Natural killer cell (primary cell): ENCODE data around the gene IP6K3. TPM values are rescaled to one million over a fixed set of nuclear protein-coding genes. Genes with fewer than 3 reads are reported as not detected.

ENCODE experiments used
- ATAC-seq, 3 donors: fragments of 150-1000 bp in 2 of 3; fragments of 200-7000 bp in 1 of 3; cut with Tn5 transposase; 1 replicate in 1 of 3; 2 replicates in 2 of 3; pipeline ENCODE4 v1.10.0; 2021; ENCODE audit warnings: mild to moderate bottlenecking in 2 of 3, moderate library complexity in 2 of 3
- DNase-seq, 2 donors: peaks; one replicate each; pipeline versions ENCODE4 v3.0.0 to v3.0.0-alpha.2; 2013 to 2021; ENCODE audit warnings: mixed read lengths in 1 of 2
- H3K27ac ChIP-seq: one replicate; pipeline ENCODE4 v1.5.1; 2013; ENCODE audit warnings: mild to moderate bottlenecking, low read length
- H3K27me3 ChIP-seq: one replicate; pipeline ENCODE4 v1.6.1; 2013; ENCODE audit warnings: low read length; ENCODE audit not compliant: control insufficient read depth, insufficient read depth
- H3K36me3 ChIP-seq: one replicate; pipeline ENCODE4 v1.6.1; 2013; ENCODE audit warnings: low read length; ENCODE audit not compliant: control insufficient read depth, insufficient read depth
- H3K4me1 ChIP-seq: one replicate; pipeline ENCODE4 v1.6.1; 2013; ENCODE audit warnings: low read length; ENCODE audit not compliant: control insufficient read depth, insufficient read depth
- H3K4me3 ChIP-seq: one replicate; pipeline ENCODE4 v1.5.1; 2013; ENCODE audit warnings: low read length
- H3K9me3 ChIP-seq: one replicate; pipeline ENCODE4 v1.6.1; 2013; ENCODE audit warnings: low read length; ENCODE audit not compliant: control insufficient read depth, insufficient read depth
- H3K27ac Mint-ChIP-seq, 2 donors: one replicate each; pipeline ENCODE4 v1.8.0; 2022; ENCODE audit warnings: mild to moderate bottlenecking in 2 of 2, mixed read lengths in 2 of 2, moderate library complexity in 1 of 2
- H3K27me3 Mint-ChIP-seq, 2 donors: one replicate each; pipeline ENCODE4 v1.8.0; 2022; ENCODE audit warnings: low read depth in 2 of 2, mixed read lengths in 2 of 2
- H3K36me3 Mint-ChIP-seq: one replicate; pipeline ENCODE4 v1.8.0; 2022; ENCODE audit warnings: mixed read lengths
- H3K4me1 Mint-ChIP-seq, 2 donors: one replicate each; pipeline ENCODE4 v1.8.0; 2022; ENCODE audit warnings: mixed read lengths in 2 of 2
- H3K4me3 Mint-ChIP-seq: one replicate; pipeline ENCODE4 v1.8.0; 2022; ENCODE audit warnings: mild to moderate bottlenecking, moderate library complexity, mixed read lengths
- H3K9me3 Mint-ChIP-seq, 2 donors: one replicate each; pipeline ENCODE4 v1.8.0; 2022; ENCODE audit warnings: mixed read lengths in 2 of 2
- WGBS: methylation state at CpG from one replicate; pipeline ENCODE4 v1.1.7; 2013; ENCODE audit warnings: missing lambda C conversion rate; ENCODE audit not compliant: insufficient coverage; 5-methylcytosine and 5-hydroxymethylcytosine counted together
- intact Hi-C: fragments of 100-400 bp; cut with micrococcal nuclease; formaldehyde crosslinking; loops from one replicate; pipeline ENCODE4 v1.14.2; 2022
- total RNA-seq, 4 donors: library from RNA; stranded (reverse); fragments of 120-200 nt in 1 of 4; gene quantifications; one replicate each; pipeline versions ENCODE4 v1.2.3 to v1.2.4, GENCODE V29; 2013 to 2022
- TF ChIP-seq, protein P1 (sequence below): fragments of 200-600 bp; IDR thresholded peaks from one replicate; pipeline ENCODE4 v1.8.0; 2022; ENCODE audit warnings: antibody characterized with exemption

The IP6K3 gene
- total RNA-seq, 3 donors from 2014 or later (not counting 1 experiment from before 2014, with no cell fraction given): not detected

- no peak overlapping the region for H3K4me3 ChIP-seq
- H3K27me3 ChIP-seq: no peaks in the 10 kb centered on the region
- DNase-seq: peak; percentile 66 to 86
- Mint-ChIP-seq H3K4me3 (no peak overlapping the region), H3K4me1 (peaks cover 5% of the 10 kb centered on the region in 2 donors), H3K27ac (no peak overlapping the region), H3K9me3 (no peaks in the 10 kb centered on the region), H3K27me3 (peaks cover 7 to 12% of the 10 kb centered on the region in 2 donors), H3K36me3 (no peaks in the 10 kb centered on the region)
- H3K9me3 ChIP-seq: no peaks in the 10 kb centered on the region
- TF ChIP-seq, protein P1, sequence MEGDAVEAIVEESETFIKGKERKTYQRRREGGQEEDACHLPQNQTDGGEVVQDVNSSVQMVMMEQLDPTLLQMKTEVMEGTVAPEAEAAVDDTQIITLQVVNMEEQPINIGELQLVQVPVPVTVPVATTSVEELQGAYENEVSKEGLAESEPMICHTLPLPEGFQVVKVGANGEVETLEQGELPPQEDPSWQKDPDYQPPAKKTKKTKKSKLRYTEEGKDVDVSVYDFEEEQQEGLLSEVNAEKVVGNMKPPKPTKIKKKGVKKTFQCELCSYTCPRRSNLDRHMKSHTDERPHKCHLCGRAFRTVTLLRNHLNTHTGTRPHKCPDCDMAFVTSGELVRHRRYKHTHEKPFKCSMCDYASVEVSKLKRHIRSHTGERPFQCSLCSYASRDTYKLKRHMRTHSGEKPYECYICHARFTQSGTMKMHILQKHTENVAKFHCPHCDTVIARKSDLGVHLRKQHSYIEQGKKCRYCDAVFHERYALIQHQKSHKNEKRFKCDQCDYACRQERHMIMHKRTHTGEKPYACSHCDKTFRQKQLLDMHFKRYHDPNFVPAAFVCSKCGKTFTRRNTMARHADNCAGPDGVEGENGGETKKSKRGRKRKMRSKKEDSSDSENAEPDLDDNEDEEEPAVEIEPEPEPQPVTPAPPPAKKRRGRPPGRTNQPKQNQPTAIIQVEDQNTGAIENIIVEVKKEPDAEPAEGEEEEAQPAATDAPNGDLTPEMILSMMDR: peak; percentile 75
- no peaks in the 10 kb centered on the region for H3K4me1 ChIP-seq
- H3K27ac ChIP-seq: no peak overlapping the region
- intact Hi-C loops: loop anchor here (1.0 kb wide), 3 partner anchors 159 to 410 kb away; no protein-coding TSS in a partner anchor
- 38% methylated on average over 10 of the region's 11 CpGs for WGBS
- H3K36me3 ChIP-seq: no peaks in the 10 kb centered on the region
- peak; percentile 71 to 91 (median 86) for ATAC-seq
These were observed 2.5 kb downstream of the IP6K3 start for GRCh38 chr6:33744001-33744848.

DNA sequence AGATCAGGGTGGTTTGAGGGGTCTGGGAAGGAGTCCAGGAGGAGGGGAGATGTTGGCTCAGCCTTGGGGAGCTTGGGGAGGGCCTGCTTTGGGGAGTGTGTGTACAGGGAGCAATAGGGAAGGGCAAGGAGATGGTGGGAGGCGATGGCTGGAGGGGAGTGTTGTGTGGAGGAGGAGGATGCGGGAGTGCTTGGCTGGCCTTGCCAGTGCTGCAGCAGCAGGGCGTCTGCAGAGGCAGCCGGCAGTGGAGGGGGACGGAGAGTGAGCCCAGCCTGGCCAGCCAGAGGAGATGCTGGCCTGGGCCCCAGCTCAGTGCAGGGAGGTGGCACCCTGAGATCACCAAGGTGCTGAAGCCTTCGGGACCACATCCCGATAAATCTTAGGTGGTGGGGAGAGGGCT lies 3.9 kb downstream of the IP6K3 start:
- no peak overlapping the region for H3K27ac ChIP-seq
- intact Hi-C loops: no loop called here
- H3K27me3 ChIP-seq: no peaks in the 10 kb centered on the region
- H3K27me3 Mint-ChIP-seq: peaks cover 7 to 12% of the 10 kb centered on the region in 2 donors
- H3K4me3 ChIP-seq: no peak overlapping the region
- H3K27ac Mint-ChIP-seq: no peak overlapping the region
- no peaks in the 10 kb centered on the region for H3K36me3 Mint-ChIP-seq
- TF ChIP-seq, protein P1: no peak
- no peaks in the 10 kb centered on the region for H3K36me3 ChIP-seq
- WGBS: 81% methylated on average over 7 of the region's 7 CpGs
- H3K9me3 Mint-ChIP-seq: no peaks in the 10 kb centered on the region
- DNase-seq: no peak
- no peak overlapping the region for H3K4me3 Mint-ChIP-seq
- ATAC-seq: no peak
- H3K4me1 Mint-ChIP-seq: peaks cover 5% of the 10 kb centered on the region in 2 donors
- no peaks in the 10 kb centered on the region for H3K4me1 ChIP-seq
- no peaks in the 10 kb centered on the region for H3K9me3 ChIP-seq

DNA sequence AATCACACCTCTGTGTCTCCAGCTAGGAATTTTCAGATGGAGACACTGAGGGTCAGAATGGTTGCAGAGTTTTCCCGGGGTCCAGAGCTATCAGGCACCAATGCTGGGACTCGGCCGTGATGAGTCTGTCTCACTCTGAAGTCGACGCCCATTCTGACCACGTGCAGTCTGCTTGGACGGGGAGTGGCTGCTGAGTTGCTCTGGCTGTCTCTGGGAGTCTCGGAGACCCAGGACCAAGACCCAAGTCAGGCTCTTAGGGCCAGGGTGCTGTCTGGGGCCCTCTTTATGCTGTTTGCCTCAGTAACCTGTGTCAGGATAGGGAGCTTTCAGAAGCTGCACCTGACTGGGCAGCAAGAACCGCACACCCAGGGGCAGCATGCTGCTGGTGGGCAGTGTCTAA lies 4.6 kb downstream of the IP6K3 start:
- intact Hi-C loops: no loop called here
- Histone ChIP-seq H3K4me1 (no peaks in the 10 kb centered on the region), H3K4me3 (no peak overlapping the region), H3K27ac (no peak overlapping the region), H3K9me3 (no peaks in the 10 kb centered on the region), H3K27me3 (no peaks in the 10 kb centered on the region), H3K36me3 (no peaks in the 10 kb centered on the region)
- Mint-ChIP-seq H3K27me3 (peaks cover 4 to 12% of the 10 kb centered on the region in 2 donors), H3K9me3 (no peaks in the 10 kb centered on the region), H3K36me3 (no peaks in the 10 kb centered on the region), H3K4me1 (peaks cover 5% of the 10 kb centered on the region in 2 donors), H3K4me3 (no peak overlapping the region), H3K27ac (no peak overlapping the region)
- TF ChIP-seq, protein P1: no peak
- DNase-seq: no peak
- no peak for ATAC-seq
- WGBS: 76% methylated on average over 9 of the region's 9 CpGs
